ENCODE data around the gene MSMP.

MSMP gene

GRCh38 chr9:35740243-35740642 is 13.8 kb downstream of the MSMP start:
- no peak overlapping the region for H3K4me3 ChIP-seq (ENCODE audit: control insufficient read depth, low read depth, low read length)
- DNase-seq (ENCODE audit: low read depth) = no peak
- TF ChIP-seq, protein P1, sequence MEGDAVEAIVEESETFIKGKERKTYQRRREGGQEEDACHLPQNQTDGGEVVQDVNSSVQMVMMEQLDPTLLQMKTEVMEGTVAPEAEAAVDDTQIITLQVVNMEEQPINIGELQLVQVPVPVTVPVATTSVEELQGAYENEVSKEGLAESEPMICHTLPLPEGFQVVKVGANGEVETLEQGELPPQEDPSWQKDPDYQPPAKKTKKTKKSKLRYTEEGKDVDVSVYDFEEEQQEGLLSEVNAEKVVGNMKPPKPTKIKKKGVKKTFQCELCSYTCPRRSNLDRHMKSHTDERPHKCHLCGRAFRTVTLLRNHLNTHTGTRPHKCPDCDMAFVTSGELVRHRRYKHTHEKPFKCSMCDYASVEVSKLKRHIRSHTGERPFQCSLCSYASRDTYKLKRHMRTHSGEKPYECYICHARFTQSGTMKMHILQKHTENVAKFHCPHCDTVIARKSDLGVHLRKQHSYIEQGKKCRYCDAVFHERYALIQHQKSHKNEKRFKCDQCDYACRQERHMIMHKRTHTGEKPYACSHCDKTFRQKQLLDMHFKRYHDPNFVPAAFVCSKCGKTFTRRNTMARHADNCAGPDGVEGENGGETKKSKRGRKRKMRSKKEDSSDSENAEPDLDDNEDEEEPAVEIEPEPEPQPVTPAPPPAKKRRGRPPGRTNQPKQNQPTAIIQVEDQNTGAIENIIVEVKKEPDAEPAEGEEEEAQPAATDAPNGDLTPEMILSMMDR (IDR thresholded peaks at IDR 0.05; ENCODE audit: control insufficient read depth, insufficient read depth, low read depth, low read length, missing control alignments) = no peak

DNA sequence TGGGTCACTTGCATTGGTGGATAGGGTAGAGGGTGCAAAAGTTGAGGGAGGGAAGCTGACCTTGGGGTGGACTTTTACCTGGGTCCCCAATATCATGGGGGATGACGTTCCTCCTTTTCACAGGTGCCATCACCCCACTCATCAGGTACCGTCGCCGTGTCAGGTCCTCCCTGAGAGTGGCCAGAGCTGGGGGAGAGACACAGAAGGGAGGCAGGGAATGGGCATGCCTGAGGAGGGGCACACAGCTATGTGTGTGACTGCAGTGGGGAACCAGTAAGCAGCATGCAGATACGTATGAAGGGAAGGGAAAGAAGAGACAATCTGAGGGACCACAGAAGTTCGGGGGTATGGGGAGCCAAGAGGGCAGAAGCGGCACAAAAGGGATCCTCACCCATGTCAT is 15.2 kb downstream of the MSMP start:
- DNase-seq (ENCODE audit: low read depth) = no peak
- no peak overlapping the region for H3K4me3 ChIP-seq (ENCODE audit: control insufficient read depth, low read depth, low read length)
- TF ChIP-seq, protein P1 (IDR thresholded peaks at IDR 0.05; ENCODE audit: control insufficient read depth, insufficient read depth, low read depth, low read length, missing control alignments) = no peak

DNA sequence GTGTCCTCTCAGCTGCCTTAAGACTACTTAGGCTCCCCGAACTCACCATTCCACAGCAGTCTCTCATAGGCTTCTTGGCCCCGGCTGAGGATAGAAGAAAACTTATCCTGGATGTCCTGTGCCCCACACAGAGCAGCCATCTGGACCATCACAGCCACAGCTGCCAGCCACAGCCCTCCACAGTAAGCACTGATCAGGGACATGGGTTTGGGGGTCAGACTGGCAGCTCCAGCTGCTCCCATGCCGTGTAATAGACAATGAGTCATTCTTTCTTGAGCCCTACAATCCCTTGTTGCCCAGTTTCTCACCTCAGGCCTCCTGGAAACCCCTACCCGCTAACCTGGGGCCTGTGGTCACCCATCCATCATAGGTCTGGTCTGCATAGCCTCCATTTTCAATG is 15.9 kb downstream of the MSMP start:
- no peak overlapping the region for H3K4me3 ChIP-seq (ENCODE audit: control insufficient read depth, low read depth, low read length)
- TF ChIP-seq, protein P1 (IDR thresholded peaks at IDR 0.05; ENCODE audit: control insufficient read depth, insufficient read depth, low read depth, low read length, missing control alignments) = no peak
- DNase-seq (ENCODE audit: low read depth) = no peak

DNA sequence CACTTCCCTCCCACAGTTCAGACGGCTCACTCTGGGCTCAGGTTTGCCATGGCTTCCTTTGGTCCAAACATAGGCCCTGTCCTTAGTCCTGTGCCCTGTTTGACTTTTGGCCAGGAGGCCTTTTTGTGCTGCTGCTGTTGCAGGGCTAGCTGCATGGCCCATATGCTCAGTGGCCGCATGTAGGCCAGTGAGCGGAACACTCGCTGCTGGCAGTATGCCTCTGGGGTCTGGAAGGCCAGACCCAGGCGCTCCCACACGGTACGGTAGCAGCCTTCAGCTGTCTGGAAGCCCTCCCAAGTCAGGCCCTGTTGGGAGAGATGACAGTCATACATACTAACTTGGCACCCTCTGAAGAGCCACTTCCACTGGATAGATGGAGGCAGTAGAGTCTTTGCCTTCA is 16.9 kb downstream of the MSMP start:
- TF ChIP-seq, protein P1 (IDR thresholded peaks at IDR 0.05; ENCODE audit: control insufficient read depth, insufficient read depth, low read depth, low read length, missing control alignments) = no peak
- H3K4me3 ChIP-seq (ENCODE audit: control insufficient read depth, low read depth, low read length) = no peak overlapping the region
- DNase-seq (ENCODE audit: low read depth) = no peak

DNA sequence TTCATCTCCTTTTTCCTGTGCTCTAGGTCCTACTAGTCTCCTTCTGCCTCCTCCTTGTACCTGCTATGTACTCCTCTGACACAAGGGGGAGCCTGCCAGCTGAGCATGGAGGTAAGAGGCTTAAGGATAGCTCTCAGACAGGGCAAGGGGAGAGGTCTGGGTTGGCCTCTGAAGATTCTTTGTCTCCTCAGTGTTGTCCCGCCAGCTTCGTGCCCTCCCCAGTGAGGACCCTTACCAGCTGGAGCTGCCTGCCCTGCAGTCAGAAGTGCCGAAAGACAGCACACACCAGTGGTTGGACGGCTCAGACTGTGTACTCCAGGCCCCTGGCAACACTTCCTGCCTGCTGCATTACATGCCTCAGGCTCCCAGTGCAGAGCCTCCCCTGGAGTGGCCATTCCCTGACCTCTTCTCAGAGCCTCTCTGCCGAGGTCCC is 17.9 kb downstream of the MSMP start:
- TF ChIP-seq, protein P1 (IDR thresholded peaks at IDR 0.05; ENCODE audit: control insufficient read depth, insufficient read depth, low read depth, low read length, missing control alignments) = peak; percentile 94
- DNase-seq (ENCODE audit: low read depth) = peak; percentile 32
- no peak overlapping the region for H3K4me3 ChIP-seq (ENCODE audit: control insufficient read depth, low read depth, low read length)

GRCh38 chr9:35734096-35734495 is 20.0 kb downstream of the MSMP start:
- TF ChIP-seq, protein P1 (IDR thresholded peaks at IDR 0.05; ENCODE audit: control insufficient read depth, insufficient read depth, low read depth, low read length, missing control alignments) = no peak
- H3K4me3 ChIP-seq (ENCODE audit: control insufficient read depth, low read depth, low read length) = no peak overlapping the region; the same call in 1 of the 2 replicates
- no peak for DNase-seq (ENCODE audit: low read depth)

Measured in AG09309 (cell line).